ENCODE data around the gene CPED1. TPM values are rescaled to one million over a fixed set of nuclear protein-coding genes. Genes with fewer than 3 reads are reported as not detected.
A peak's percentile ranks its signal among the peaks of the same experiment; 100 is the strongest.

CPED1 gene
- polyA plus RNA-seq, 1 donor from 2014 or later: not detected

- TF ChIP-seq REST (IDR thresholded peaks at IDR 0.05; ENCODE audit: borderline replicate concordance) (no peak), CTCF (IDR thresholded peaks at IDR 0.05; ENCODE audit: poor library complexity, severe bottlenecking) (no peak), EZH2 (IDR thresholded peaks at IDR 0.05; ENCODE audit: borderline replicate concordance, insufficient read depth, low read length, poor library complexity, severe bottlenecking) (no peak), SMC3 (conservative IDR thresholded peaks at IDR 0.05; ENCODE audit: poor library complexity) (no peak), MXI1 (conservative IDR thresholded peaks at IDR 0.05; ENCODE audit: poor library complexity, severe bottlenecking) (no peak), RAD21 (conservative IDR thresholded peaks at IDR 0.05) (no peak), TAF1 (IDR thresholded peaks at IDR 0.05; ENCODE audit: low read depth) (no peak)
- no peak overlapping the region for H3K4me3 ChIP-seq (ENCODE audit: low read length)
- H2AFZ ChIP-seq (ENCODE audit: low read depth, low read length): no peak overlapping the region
- no peaks in the 10 kb centered on the region for H4K20me1 ChIP-seq (ENCODE audit: insufficient read depth)
- no peaks in the 10 kb centered on the region for H3K36me3 ChIP-seq (ENCODE audit: insufficient read depth, low read length)
- no peak overlapping the region for H3K4me2 ChIP-seq (ENCODE audit: low read length)
- H3K27ac ChIP-seq (ENCODE audit: low read length): no peak overlapping the region
- no peak overlapping the region for H3K9ac ChIP-seq (ENCODE audit: low read length)
- no peaks in the 10 kb centered on the region for H3K9me2 ChIP-seq (ENCODE audit: insufficient read depth, low read length)
- H3F3A ChIP-seq (ENCODE audit: insufficient read depth, low read length, poor library complexity, severe bottlenecking): no peaks in the 10 kb centered on the region
- no peaks in the 10 kb centered on the region for H3K79me2 ChIP-seq (replicated peaks; ENCODE audit: insufficient read depth, low read length)
- no peaks in the 10 kb centered on the region for H3K9me3 ChIP-seq (ENCODE audit: low read length)
- no peaks in the 10 kb centered on the region for H3K27me3 ChIP-seq (ENCODE audit: insufficient read depth, low read depth, low read length)
These were observed 137.7 kb downstream of the CPED1 start for GRCh38 chr7:121126201-121126600.

- Histone ChIP-seq H3K4me2 (ENCODE audit: low read length) (no peak overlapping the region), H3K79me2 (replicated peaks; ENCODE audit: insufficient read depth, low read length) (no peaks in the 10 kb centered on the region), H3K27me3 (ENCODE audit: insufficient read depth, low read depth, low read length) (no peaks in the 10 kb centered on the region), H3K9me2 (ENCODE audit: insufficient read depth, low read length) (no peaks in the 10 kb centered on the region), H3K27ac (ENCODE audit: low read length) (no peak overlapping the region), H3K36me3 (ENCODE audit: insufficient read depth, low read length) (no peaks in the 10 kb centered on the region), H3F3A (ENCODE audit: insufficient read depth, low read length, poor library complexity, severe bottlenecking) (no peaks in the 10 kb centered on the region), H3K9me3 (ENCODE audit: low read length) (no peaks in the 10 kb centered on the region), H3K4me3 (ENCODE audit: low read length) (no peak overlapping the region), H2AFZ (ENCODE audit: low read depth, low read length) (no peak overlapping the region), H3K9ac (ENCODE audit: low read length) (no peak overlapping the region), H4K20me1 (ENCODE audit: insufficient read depth) (no peaks in the 10 kb centered on the region)
- TF ChIP-seq RAD21 (conservative IDR thresholded peaks at IDR 0.05) (peak; percentile 74), TAF1 (IDR thresholded peaks at IDR 0.05; ENCODE audit: low read depth) (no peak), EZH2 (IDR thresholded peaks at IDR 0.05; ENCODE audit: borderline replicate concordance, insufficient read depth, low read length, poor library complexity, severe bottlenecking) (no peak), MXI1 (conservative IDR thresholded peaks at IDR 0.05; ENCODE audit: poor library complexity, severe bottlenecking) (no peak), POLR2AphosphoS5 (IDR thresholded peaks at IDR 0.05) (no peak), EP300 (conservative IDR thresholded peaks at IDR 0.05; ENCODE audit: poor library complexity, severe bottlenecking) (no peak), CTCF (IDR thresholded peaks at IDR 0.05; ENCODE audit: poor library complexity, severe bottlenecking) (peak; percentile 66), REST (IDR thresholded peaks at IDR 0.05; ENCODE audit: borderline replicate concordance) (no peak), SMC3 (conservative IDR thresholded peaks at IDR 0.05; ENCODE audit: poor library complexity) (peak; percentile 74)
These were observed 138.5 kb downstream of the CPED1 start for GRCh38 chr7:121126801-121127534.
